Adipocyte (in vitro differentiated cells): ENCODE measurements around the gene PIGS.

ENCODE experiments used
- DNase-seq: peaks from one replicate; pipeline ENCODE4 v3.0.0-alpha.2; 2015; ENCODE audit warnings: low read depth
- H3K27me3 ChIP-seq: replicated peaks from 2 replicates; pipeline ENCODE4 v1.7.0; 2013; ENCODE audit warnings: mild to moderate bottlenecking, low read length, moderate library complexity; ENCODE audit not compliant: control insufficient read depth, insufficient read depth
- H3K36me3 ChIP-seq: 2 replicates; pipeline ENCODE4 v1.7.0; 2013; ENCODE audit warnings: low read length, mild to moderate bottlenecking, moderate library complexity; ENCODE audit not compliant: control insufficient read depth, insufficient read depth, severe bottlenecking
- H3K4me1 ChIP-seq: 2 replicates; pipeline ENCODE4 v1.7.0; 2013; ENCODE audit warnings: mild to moderate bottlenecking, low read length, moderate library complexity; ENCODE audit not compliant: control insufficient read depth, insufficient read depth
- H3K4me3 ChIP-seq: 2 replicates; pipeline ENCODE4 v1.7.0; 2013; ENCODE audit warnings: mild to moderate bottlenecking, low read length, moderate library complexity
- H3K9ac ChIP-seq: 2 replicates; pipeline ENCODE4 v1.7.0; 2013; ENCODE audit warnings: mild to moderate bottlenecking, low read length, moderate library complexity
- H3K9me3 ChIP-seq: 2 replicates; pipeline ENCODE4 v1.7.0; 2013; ENCODE audit warnings: mild to moderate bottlenecking, low read length, moderate library complexity; ENCODE audit not compliant: control insufficient read depth

PIGS gene

GRCh38 chr17:28549236-28550132, 21.8 kb downstream of the PIGS start:
- no peak overlapping the region for H3K9ac ChIP-seq
- peaks cover 18% of the 10 kb centered on the region for H3K36me3 ChIP-seq
- peaks cover 11% of the 10 kb centered on the region for H3K4me1 ChIP-seq
- no peaks in the 10 kb centered on the region for H3K27me3 ChIP-seq
- H3K9me3 ChIP-seq = no peaks in the 10 kb centered on the region
- no peak overlapping the region for H3K4me3 ChIP-seq
- no peak for DNase-seq

GRCh38 chr17:28548417-28549130, 22.8 kb downstream of the PIGS start:
- Histone ChIP-seq H3K9ac (no peak overlapping the region), H3K4me1 (peaks cover 11% of the 10 kb centered on the region), H3K9me3 (no peaks in the 10 kb centered on the region), H3K27me3 (no peaks in the 10 kb centered on the region), H3K4me3 (no peak overlapping the region), H3K36me3 (peaks cover 9% of the 10 kb centered on the region)
- DNase-seq = no peak

GRCh38 chr17:28547623-28548416, 23.5 kb downstream of the PIGS start:
- Histone ChIP-seq H3K9me3 (no peaks in the 10 kb centered on the region), H3K4me1 (peaks cover 10% of the 10 kb centered on the region), H3K4me3 (no peak overlapping the region), H3K36me3 (peaks cover 3% of the 10 kb centered on the region), H3K27me3 (no peaks in the 10 kb centered on the region), H3K9ac (no peak overlapping the region)
- peak; percentile 78 for DNase-seq

- Histone ChIP-seq H3K36me3 (peaks cover 3% of the 10 kb centered on the region), H3K27me3 (no peaks in the 10 kb centered on the region), H3K4me3 (no peak overlapping the region), H3K9ac (no peak overlapping the region), H3K4me1 (peaks cover 8% of the 10 kb centered on the region), H3K9me3 (no peaks in the 10 kb centered on the region)
- DNase-seq = no peak
These were observed 24.2 kb downstream of the PIGS start for GRCh38 chr17:28547096-28547622.

- DNase-seq = no peak
- no peak overlapping the region for H3K9ac ChIP-seq
- H3K4me3 ChIP-seq = no peak overlapping the region
- no peaks in the 10 kb centered on the region for H3K4me1 ChIP-seq
- peaks cover 3% of the 10 kb centered on the region for H3K36me3 ChIP-seq
- H3K27me3 ChIP-seq = no peaks in the 10 kb centered on the region
- H3K9me3 ChIP-seq = no peaks in the 10 kb centered on the region
These were observed 25.4 kb downstream of the PIGS start for GRCh38 chr17:28545787-28546415.

GRCh38 chr17:28545141-28545503, 26.2 kb downstream of the PIGS start:
- Histone ChIP-seq H3K4me1 (no peaks in the 10 kb centered on the region), H3K27me3 (no peaks in the 10 kb centered on the region), H3K4me3 (no peak overlapping the region), H3K36me3 (peaks cover 3% of the 10 kb centered on the region), H3K9ac (no peak overlapping the region), H3K9me3 (no peaks in the 10 kb centered on the region)
- no peak for DNase-seq

- no peaks in the 10 kb centered on the region for H3K4me1 ChIP-seq
- no peaks in the 10 kb centered on the region for H3K27me3 ChIP-seq
- peaks cover 3% of the 10 kb centered on the region for H3K36me3 ChIP-seq
- no peak overlapping the region for H3K9ac ChIP-seq
- DNase-seq = no peak
- H3K9me3 ChIP-seq = no peaks in the 10 kb centered on the region
- H3K4me3 ChIP-seq = no peak overlapping the region
These were observed 26.8 kb downstream of the PIGS start for GRCh38 chr17:28544402-28545140.

- no peaks in the 10 kb centered on the region for H3K9me3 ChIP-seq
- H3K4me1 ChIP-seq = no peaks in the 10 kb centered on the region
- H3K9ac ChIP-seq = no peak overlapping the region
- H3K27me3 ChIP-seq = peaks cover 17% of the 10 kb centered on the region
- no peak overlapping the region for H3K4me3 ChIP-seq
- H3K36me3 ChIP-seq = no peaks in the 10 kb centered on the region
- DNase-seq = no peak
These were observed 29.9 kb downstream of the PIGS start for GRCh38 chr17:28541439-28541838.

GRCh38 chr17:28540231-28540630, 31.1 kb downstream of the PIGS start:
- Histone ChIP-seq H3K9me3 (no peaks in the 10 kb centered on the region), H3K36me3 (no peaks in the 10 kb centered on the region), H3K9ac (no peak overlapping the region), H3K4me3 (no peak overlapping the region), H3K4me1 (no peaks in the 10 kb centered on the region), H3K27me3 (peaks cover 17% of the 10 kb centered on the region)
- DNase-seq = no peak

GRCh38 chr17:28538296-28538895, 32.9 kb downstream of the PIGS start:
- peaks cover 17% of the 10 kb centered on the region for H3K27me3 ChIP-seq
- no peaks in the 10 kb centered on the region for H3K36me3 ChIP-seq
- no peak for DNase-seq
- no peaks in the 10 kb centered on the region for H3K4me1 ChIP-seq
- H3K9ac ChIP-seq = no peak overlapping the region
- no peaks in the 10 kb centered on the region for H3K9me3 ChIP-seq
- H3K4me3 ChIP-seq = no peak overlapping the region
